ENCODE results near the gene CNP. TPM values are rescaled to one million over a fixed set of nuclear protein-coding genes. Genes with fewer than 3 reads are reported as not detected.
"Not testable (repeated sequence)": the region's sequence is repeated elsewhere in the genome, so short reads cannot be mapped to it uniquely, and the experiment has no call there.

Gene CNP
- 45.7 and 47.1 TPM in 2 replicates for total RNA-seq (2014; rRNA removed; shearing (Covaris generic))

- Histone ChIP-seq H3K36me3 (peaks cover 41% of the 10 kb centered on the region), H3K27ac (peak within 1 kb of the TSS; percentile 49), H3K4me1 (replicated peaks) (peaks cover 10% of the 10 kb centered on the region), H3K27me3 (replicated peaks) (no peaks in the 10 kb centered on the region), H3K4me3 (peak within 1 kb of the TSS; percentile 74), H3K9me3 (replicated peaks) (no peaks in the 10 kb centered on the region)
- DNase-seq (ENCODE audit: low read depth in 1 of 2, low spot score in 2 of 2), result peak; percentile 85 to 86
Observed at GRCh38 chr17:41966463-41967140, at the start of gene CNP. Gene CNP, plus strand, starts transcription at chr17:41966795. Its CDS starts 90 bp downstream, at chr17:41966885.

GRCh38 chr17:41917192-41917591, 49.4 kb upstream of the CNP start:
- peaks cover 57% of the 10 kb centered on the region for H3K36me3 ChIP-seq
- H3K4me1 ChIP-seq (replicated peaks), result peaks cover 23% of the 10 kb centered on the region
- H3K4me3 ChIP-seq, result peak overlapping the region; percentile 97
- 0 out of 2 replicates have a peak, but pooled peaks cover 5% of the 10 kb centered on the region for H3K9me3 ChIP-seq (replicated peaks)
- H3K27ac ChIP-seq, result no peak overlapping the region
- H3K27me3 ChIP-seq (replicated peaks), result no peaks in the 10 kb centered on the region
- peak in 1 of 2 experiments; percentile 32 for DNase-seq (ENCODE audit: low read depth in 1 of 2, low spot score in 2 of 2)

DNA sequence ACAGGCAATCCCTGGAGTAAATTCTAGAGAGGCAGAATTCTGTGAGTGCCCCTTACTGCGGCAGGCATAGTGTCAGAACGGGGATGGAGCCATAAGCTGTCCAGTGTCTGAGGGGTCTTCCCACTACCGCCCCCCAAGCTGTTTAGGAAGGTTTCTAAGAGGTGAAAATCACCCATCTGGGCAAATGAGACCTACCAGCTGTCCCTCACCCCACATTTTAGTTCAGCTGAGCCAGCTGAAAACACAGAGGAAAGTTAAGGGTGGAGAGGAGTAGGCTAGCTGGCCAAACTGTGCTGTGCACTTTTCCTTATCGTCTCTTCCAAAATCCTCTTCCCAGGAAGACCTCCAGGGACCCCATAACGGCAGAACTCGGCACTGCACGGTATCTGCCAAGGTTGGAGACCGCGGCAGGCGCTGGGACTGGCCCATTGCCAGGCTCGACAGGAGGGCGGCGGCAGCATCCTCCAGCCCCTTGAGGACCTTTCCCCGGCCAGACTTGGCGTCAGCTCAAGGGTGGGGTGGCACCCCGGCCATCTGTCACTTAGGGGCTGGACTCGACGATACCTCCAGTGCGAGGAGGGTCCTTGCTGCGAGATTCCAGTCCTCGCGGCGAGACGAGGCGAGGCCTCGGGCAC, 48.8 kb upstream of the CNP start:
- Histone ChIP-seq H3K4me3 (peak overlapping the region; percentile 97), H3K36me3 (peaks cover 51% of the 10 kb centered on the region), H3K27me3 (replicated peaks) (no peaks in the 10 kb centered on the region), H3K9me3 (replicated peaks) (0 out of 2 replicates have a peak, but pooled peaks cover 5% of the 10 kb centered on the region), H3K4me1 (replicated peaks) (peaks cover 23% of the 10 kb centered on the region), H3K27ac (peak overlapping the region; percentile 65)
- peak; percentile 58 to 72 for DNase-seq (ENCODE audit: low read depth in 1 of 2, low spot score in 2 of 2)

- Histone ChIP-seq H3K27ac (peak within 1 kb of the TSS; percentile 65), H3K36me3 (peaks cover 43% of the 10 kb centered on the region), H3K4me3 (peak within 1 kb of the TSS; percentile 97), H3K9me3 (replicated peaks) (0 out of 2 replicates have a peak, but pooled peaks cover 5% of the 10 kb centered on the region), H3K4me1 (replicated peaks) (peaks cover 23% of the 10 kb centered on the region), H3K27me3 (replicated peaks) (no peaks in the 10 kb centered on the region)
- DNase-seq (ENCODE audit: low read depth in 1 of 2, low spot score in 2 of 2), result peak; percentile 94 to 97
Observed at GRCh38 chr17:41918314-41919164, 48.1 kb upstream of the CNP start, which contains the start of gene ACLY. Gene ACLY, minus strand, starts transcription at chr17:41918951. Its CDS starts 5,078 bp downstream, at chr17:41913873.

DNA sequence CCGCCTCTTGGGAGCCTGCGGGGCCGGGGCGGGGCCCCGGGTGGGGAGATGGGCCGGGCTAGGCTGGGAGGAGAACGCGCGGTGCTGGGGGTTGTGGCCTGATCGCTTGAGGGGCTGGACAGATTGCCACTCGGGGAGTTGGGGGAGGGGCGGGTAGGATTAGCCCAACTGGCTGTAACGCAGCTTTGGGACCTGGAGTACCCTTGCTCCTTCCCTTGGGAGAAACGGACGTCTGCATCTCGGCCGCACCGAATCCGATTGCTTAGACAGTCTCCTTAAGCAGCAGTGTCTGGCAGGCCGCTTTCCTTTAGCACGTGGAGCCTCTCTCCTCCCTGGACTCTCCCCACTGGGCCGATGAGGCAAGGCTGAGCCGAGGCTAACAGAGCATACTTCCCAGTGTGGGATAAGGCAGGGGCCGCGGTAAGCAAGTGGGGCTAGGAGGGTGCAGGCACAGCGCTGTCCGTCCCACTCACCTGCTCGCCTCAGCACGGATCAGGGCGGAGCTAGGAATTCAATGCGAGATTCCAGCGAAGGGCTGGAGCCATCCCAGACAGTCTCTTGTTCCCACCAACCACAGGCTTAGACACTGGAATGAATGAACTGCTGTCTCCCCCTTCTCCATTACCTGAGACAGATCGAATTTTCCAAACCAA, 47.3 kb upstream of the CNP start:
- Histone ChIP-seq H3K4me3 (peak overlapping the region; percentile 97), H3K27me3 (replicated peaks) (no peaks in the 10 kb centered on the region), H3K27ac (no peak overlapping the region), H3K4me1 (replicated peaks) (peaks cover 23% of the 10 kb centered on the region), H3K36me3 (peaks cover 36% of the 10 kb centered on the region), H3K9me3 (replicated peaks) (0 out of 2 replicates have a peak, but pooled peaks cover 5% of the 10 kb centered on the region)
- no peak for DNase-seq (ENCODE audit: low read depth in 1 of 2, low spot score in 2 of 2)

DNA sequence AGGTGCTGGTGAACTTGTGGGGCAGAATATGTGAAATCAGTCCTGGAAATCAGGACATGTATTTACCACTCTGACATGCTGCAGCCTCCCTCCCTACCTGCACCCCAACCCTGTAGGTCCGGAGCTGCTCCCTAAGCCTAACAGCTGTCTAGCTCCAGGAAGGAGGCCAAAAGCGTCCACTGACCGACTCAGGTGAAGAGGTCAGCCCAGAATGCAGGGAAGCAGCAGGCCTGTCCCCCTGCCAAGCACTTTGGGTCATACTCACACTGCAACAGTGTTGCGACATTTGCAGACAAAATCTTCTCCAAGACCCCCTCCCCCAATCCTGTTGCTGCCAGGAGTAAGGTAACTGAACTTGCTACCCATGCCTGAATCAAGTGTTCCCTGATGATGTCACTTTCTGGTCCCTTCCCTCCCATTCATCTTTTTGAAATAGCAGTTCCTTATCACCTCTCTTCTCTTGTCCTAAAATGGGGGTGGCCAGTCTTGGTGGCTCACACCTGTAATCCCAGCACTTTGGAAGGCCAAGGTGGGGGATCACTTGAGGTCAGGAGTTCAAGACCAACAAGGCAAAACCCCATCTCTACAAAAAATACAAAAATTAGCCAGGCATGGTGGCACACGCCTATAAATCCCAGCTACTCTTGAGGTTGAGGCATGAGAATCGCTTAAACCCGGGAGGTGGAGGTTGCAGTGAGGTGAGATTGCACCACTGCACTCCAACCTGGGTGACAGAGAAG, 46.6 kb upstream of the CNP start:
- no peak overlapping the region for H3K27ac ChIP-seq
- no peak overlapping the region for H3K4me3 ChIP-seq
- peaks cover 23% of the 10 kb centered on the region for H3K4me1 ChIP-seq (replicated peaks)
- peaks cover 29% of the 10 kb centered on the region for H3K36me3 ChIP-seq
- H3K9me3 ChIP-seq (replicated peaks), result 0 out of 2 replicates have a peak, but pooled peaks cover 5% of the 10 kb centered on the region
- no peaks in the 10 kb centered on the region for H3K27me3 ChIP-seq (replicated peaks)
- DNase-seq (ENCODE audit: low read depth in 1 of 2, low spot score in 2 of 2), result no peak

DNA sequence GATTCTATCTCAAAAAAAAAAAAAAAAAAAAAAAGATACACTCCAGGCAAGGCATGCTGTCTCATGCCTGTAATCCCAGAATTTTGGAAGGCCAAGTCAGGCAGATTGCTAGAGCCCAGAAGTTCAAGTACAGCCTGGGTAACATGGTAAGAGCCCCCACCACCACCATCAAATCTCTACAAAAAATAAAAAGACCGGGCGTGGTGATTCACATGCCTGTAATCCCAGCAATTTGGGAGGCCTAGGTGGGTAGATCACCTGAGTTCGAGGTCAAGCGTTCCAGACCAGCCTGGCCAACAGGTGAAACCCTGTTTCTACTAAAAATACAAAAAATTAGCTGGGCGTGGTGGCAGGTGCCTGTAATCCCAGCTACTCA, 46.0 kb upstream of the CNP start:
- H3K27me3 ChIP-seq (replicated peaks), result no peaks in the 10 kb centered on the region
- H3K36me3 ChIP-seq, result peaks cover 26% of the 10 kb centered on the region
- H3K4me1 ChIP-seq (replicated peaks), result peaks cover 23% of the 10 kb centered on the region
- H3K27ac ChIP-seq, result no peak overlapping the region
- H3K9me3 ChIP-seq (replicated peaks), result 0 out of 2 replicates have a peak, but pooled peaks cover 5% of the 10 kb centered on the region
- no peak overlapping the region for H3K4me3 ChIP-seq
- DNase-seq (ENCODE audit: low read depth in 1 of 2, low spot score in 2 of 2), result no peak

GRCh38 chr17:41925991-41926590, 40.5 kb upstream of the CNP start:
- H3K4me1 ChIP-seq (replicated peaks), result peaks cover 8% of the 10 kb centered on the region; the same call in 1 of the 2 replicates
- H3K4me3 ChIP-seq, result no peak overlapping the region
- no peaks in the 10 kb centered on the region for H3K27me3 ChIP-seq (replicated peaks)
- no peaks in the 10 kb centered on the region for H3K36me3 ChIP-seq
- H3K9me3 ChIP-seq (replicated peaks), result no peaks in the 10 kb centered on the region
- H3K27ac ChIP-seq, result no peak overlapping the region
- DNase-seq (ENCODE audit: low read depth in 1 of 2, low spot score in 2 of 2), result no peak

- Histone ChIP-seq H3K27me3 (replicated peaks) (no peaks in the 10 kb centered on the region), H3K4me3 (no peak overlapping the region), H3K36me3 (no peaks in the 10 kb centered on the region), H3K27ac (no peak overlapping the region), H3K9me3 (replicated peaks) (no peaks in the 10 kb centered on the region), H3K4me1 (replicated peaks) (peaks cover 8% of the 10 kb centered on the region; the same call in 1 of the 2 replicates)
- DNase-seq (ENCODE audit: low read depth in 1 of 2, low spot score in 2 of 2), result no peak
Observed at GRCh38 chr17:41928693-41929251, 37.8 kb upstream of the CNP start.

DNA sequence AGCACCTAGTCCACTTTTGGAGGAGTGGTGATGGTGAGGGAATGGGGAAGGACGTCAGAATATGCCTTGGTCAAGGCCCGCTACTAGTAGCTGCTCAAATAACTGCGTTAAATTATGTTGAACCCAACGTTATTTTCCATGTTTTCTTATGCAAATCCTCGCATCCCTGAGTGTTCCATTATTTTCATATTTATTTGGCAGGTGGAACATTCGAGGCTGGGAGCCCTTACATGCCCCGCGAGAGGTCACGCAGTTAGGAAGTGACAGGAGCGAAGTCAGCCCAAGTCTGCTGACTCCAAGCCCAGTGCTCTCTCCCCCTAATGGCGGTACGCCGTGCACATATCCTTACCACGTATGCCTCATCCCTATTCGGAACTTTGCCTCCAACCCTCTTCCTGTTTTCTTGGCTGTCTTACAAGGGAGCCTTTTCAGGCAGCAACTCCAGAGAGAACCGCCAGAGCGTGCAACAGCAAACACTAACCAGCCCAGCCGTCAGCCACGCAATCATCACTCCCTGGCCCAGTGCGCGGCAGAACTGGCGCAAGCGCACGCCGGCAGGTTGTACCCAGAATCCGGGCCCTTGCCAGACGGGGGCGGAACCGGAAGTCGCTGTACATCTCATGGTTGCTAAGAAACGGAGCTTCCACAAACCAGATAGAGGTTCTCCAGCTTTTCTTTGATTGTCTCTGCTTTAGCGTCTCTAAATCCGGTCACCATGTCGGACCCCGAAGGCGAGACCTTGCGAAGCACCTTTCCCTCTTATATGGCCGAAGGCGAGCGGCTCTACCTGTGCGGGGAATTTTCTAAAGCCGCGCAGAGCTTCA, 36.4 kb upstream of the CNP start, which contains the start of gene ODAD4:
Gene ODAD4 (plus strand): TSS at position 609 of the 824 bp plus-strand sequence. CDS start 107 bp downstream, at position 716.
- Histone ChIP-seq H3K27ac (peak within 1 kb of the TSS; percentile 16; the same call in 1 of the 2 replicates), H3K27me3 (replicated peaks) (no peaks in the 10 kb centered on the region), H3K4me3 (peak within 1 kb of the TSS; percentile 37), H3K4me1 (replicated peaks) (peaks cover 8% of the 10 kb centered on the region; the same call in 1 of the 2 replicates), H3K9me3 (replicated peaks) (no peaks in the 10 kb centered on the region), H3K36me3 (no peaks in the 10 kb centered on the region)
- peak; percentile 88 to 97 for DNase-seq (ENCODE audit: low read depth in 1 of 2, low spot score in 2 of 2)

DNA sequence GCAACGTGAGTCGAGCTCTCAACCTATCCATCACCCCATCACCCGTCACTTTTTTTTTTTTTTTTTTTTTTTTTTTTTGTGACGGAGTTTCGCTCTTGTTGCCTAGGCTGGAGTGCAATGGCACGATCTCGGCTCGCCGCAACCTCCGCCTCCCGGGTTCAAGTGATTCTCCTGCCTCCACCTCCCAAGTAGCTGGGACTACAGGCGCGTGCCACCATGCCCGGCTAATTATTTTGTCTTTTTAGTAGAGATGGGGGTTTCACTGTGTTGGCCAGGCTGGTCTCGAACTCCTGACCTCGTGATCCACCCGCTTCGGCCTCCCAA, 35.8 kb upstream of the CNP start:
- DNase-seq (ENCODE audit: low read depth in 1 of 2, low spot score in 2 of 2); H3K27me3 ChIP-seq (replicated peaks); H3K4me1 ChIP-seq (replicated peaks); H3K36me3 ChIP-seq; H3K9me3 ChIP-seq (replicated peaks): not testable (repeated sequence)
- 0 out of 2 replicates have a peak overlapping the region, but pooled peaks have one; percentile 7 for H3K27ac ChIP-seq
- peak overlapping the region; percentile 37 for H3K4me3 ChIP-seq

Data from SJSA1 (cell line).